KMS-11 (cell line): ENCODE results near the gene SLC25A26.

Experiments used
- H2AFZ ChIP-seq: fragments of 200-600 bp; sonication (generic); 2 replicates; pipeline ENCODE4 v1.6.1; 2016; ENCODE audit warnings: antibody characterized with exemption, mixed run types, low read depth
- H3K27ac ChIP-seq: fragments of 200-600 bp; sonication (generic); 2 replicates; pipeline ENCODE4 v1.6.1; 2016; ENCODE audit warnings: mild to moderate bottlenecking, mixed run types
- H3K27me3 ChIP-seq: fragments of 200-600 bp; sonication (generic); 2 replicates; pipeline ENCODE4 v1.6.1; 2017; ENCODE audit warnings: mild to moderate bottlenecking, low read depth, mixed run types, moderate library complexity; ENCODE audit not compliant: insufficient read depth
- H3K36me3 ChIP-seq: fragments of 200-600 bp; sonication (generic); 2 replicates; pipeline ENCODE4 v1.6.1; 2017; ENCODE audit warnings: mild to moderate bottlenecking, mixed run types; ENCODE audit not compliant: insufficient read depth
- H3K4me1 ChIP-seq: fragments of 200-600 bp; sonication (generic); 2 replicates; pipeline ENCODE4 v1.6.1; 2016; ENCODE audit warnings: mild to moderate bottlenecking, low read depth, mixed run types; ENCODE audit not compliant: poor library complexity, severe bottlenecking
- H3K4me2 ChIP-seq: fragments of 200-600 bp; sonication (generic); 2 replicates; pipeline ENCODE4 v1.7.0; 2016; ENCODE audit warnings: mild to moderate bottlenecking, mixed run types
- H3K4me3 ChIP-seq: fragments of 200-600 bp; sonication (generic); IDR thresholded peaks from 2 replicates; pipeline ENCODE4 v1.6.1; 2017; ENCODE audit warnings: low read depth, low read length, mixed read lengths; ENCODE audit not compliant: insufficient read depth
- H3K79me2 ChIP-seq: fragments of 200-600 bp; sonication (generic); 2 replicates; pipeline ENCODE4 v1.6.1; 2016; ENCODE audit warnings: low read depth, mixed run types; ENCODE audit not compliant: insufficient read depth
- H3K9ac ChIP-seq: fragments of 200-600 bp; sonication (generic); 2 replicates; pipeline ENCODE4 v1.6.1; 2016; ENCODE audit warnings: mild to moderate bottlenecking, mixed run types
- H4K20me1 ChIP-seq: fragments of 200-600 bp; sonication (generic); 2 replicates; pipeline ENCODE4 v1.6.1; 2016; ENCODE audit warnings: mild to moderate bottlenecking, mixed run types; ENCODE audit not compliant: insufficient read depth
- TF ChIP-seq, protein P1 (sequence below): fragments of 200-600 bp; sonication (generic); conservative IDR thresholded peaks from 2 replicates; pipeline ENCODE4 v1.6.1; 2017; ENCODE audit warnings: low read depth, mild to moderate bottlenecking, antibody characterized with exemption, low read length, moderate library complexity, mixed read lengths

Gene SLC25A26

GRCh38 chr3:66401675-66402491 is 181.1 kb downstream of the SLC25A26 start:
- H3K27me3 ChIP-seq = no peaks in the 10 kb centered on the region
- H3K4me1 ChIP-seq = peaks cover 5% of the 10 kb centered on the region
- no peak overlapping the region for H3K4me2 ChIP-seq
- H3K36me3 ChIP-seq = no peaks in the 10 kb centered on the region
- no peak overlapping the region for H3K9ac ChIP-seq
- H4K20me1 ChIP-seq = no peaks in the 10 kb centered on the region
- H3K4me3 ChIP-seq = no peak overlapping the region
- no peaks in the 10 kb centered on the region for H3K79me2 ChIP-seq
- TF ChIP-seq, protein P1, sequence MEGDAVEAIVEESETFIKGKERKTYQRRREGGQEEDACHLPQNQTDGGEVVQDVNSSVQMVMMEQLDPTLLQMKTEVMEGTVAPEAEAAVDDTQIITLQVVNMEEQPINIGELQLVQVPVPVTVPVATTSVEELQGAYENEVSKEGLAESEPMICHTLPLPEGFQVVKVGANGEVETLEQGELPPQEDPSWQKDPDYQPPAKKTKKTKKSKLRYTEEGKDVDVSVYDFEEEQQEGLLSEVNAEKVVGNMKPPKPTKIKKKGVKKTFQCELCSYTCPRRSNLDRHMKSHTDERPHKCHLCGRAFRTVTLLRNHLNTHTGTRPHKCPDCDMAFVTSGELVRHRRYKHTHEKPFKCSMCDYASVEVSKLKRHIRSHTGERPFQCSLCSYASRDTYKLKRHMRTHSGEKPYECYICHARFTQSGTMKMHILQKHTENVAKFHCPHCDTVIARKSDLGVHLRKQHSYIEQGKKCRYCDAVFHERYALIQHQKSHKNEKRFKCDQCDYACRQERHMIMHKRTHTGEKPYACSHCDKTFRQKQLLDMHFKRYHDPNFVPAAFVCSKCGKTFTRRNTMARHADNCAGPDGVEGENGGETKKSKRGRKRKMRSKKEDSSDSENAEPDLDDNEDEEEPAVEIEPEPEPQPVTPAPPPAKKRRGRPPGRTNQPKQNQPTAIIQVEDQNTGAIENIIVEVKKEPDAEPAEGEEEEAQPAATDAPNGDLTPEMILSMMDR = no peak
- no peak overlapping the region for H3K27ac ChIP-seq
- no peak overlapping the region for H2AFZ ChIP-seq

DNA sequence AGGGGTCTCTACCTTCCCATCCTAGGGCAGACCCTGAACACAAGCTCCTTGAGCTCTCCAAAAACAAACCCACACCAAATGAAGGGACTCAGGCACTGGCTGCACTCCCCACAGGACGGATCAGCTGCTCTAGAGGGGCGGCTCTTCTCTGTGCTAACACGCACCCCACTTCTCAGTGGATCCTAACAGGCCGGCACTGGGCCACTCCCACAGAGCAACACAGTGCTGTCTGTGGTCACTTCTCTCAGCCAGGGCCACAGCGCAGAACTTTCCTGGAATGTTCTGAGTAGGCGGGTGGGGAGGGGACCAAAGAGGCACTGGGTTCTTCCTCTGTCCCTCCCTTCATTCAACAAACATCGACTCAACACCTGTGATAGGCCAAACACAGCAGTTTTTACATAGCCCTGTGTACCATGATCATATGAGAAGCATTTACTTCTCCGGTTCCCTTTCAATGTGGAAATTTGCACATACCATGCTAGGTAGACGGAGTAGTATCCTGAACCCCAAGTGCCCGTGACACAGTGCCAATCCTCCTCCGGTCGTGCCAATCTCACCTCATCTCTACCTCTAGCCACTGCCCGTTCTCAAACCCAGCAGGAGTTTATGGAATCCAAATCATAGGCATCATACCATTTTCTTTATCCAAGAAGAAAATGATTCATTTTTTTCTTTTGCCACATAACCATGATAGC is 181.9 kb downstream of the SLC25A26 start:
- H3K4me3 ChIP-seq = no peak overlapping the region
- no peaks in the 10 kb centered on the region for H4K20me1 ChIP-seq
- H3K9ac ChIP-seq = no peak overlapping the region
- H3K4me2 ChIP-seq = no peak overlapping the region
- H3K36me3 ChIP-seq = no peaks in the 10 kb centered on the region
- peaks cover 5% of the 10 kb centered on the region for H3K4me1 ChIP-seq
- TF ChIP-seq, protein P1 = no peak
- H3K79me2 ChIP-seq = no peaks in the 10 kb centered on the region
- H2AFZ ChIP-seq = no peak overlapping the region
- no peak overlapping the region for H3K27ac ChIP-seq
- no peaks in the 10 kb centered on the region for H3K27me3 ChIP-seq

DNA sequence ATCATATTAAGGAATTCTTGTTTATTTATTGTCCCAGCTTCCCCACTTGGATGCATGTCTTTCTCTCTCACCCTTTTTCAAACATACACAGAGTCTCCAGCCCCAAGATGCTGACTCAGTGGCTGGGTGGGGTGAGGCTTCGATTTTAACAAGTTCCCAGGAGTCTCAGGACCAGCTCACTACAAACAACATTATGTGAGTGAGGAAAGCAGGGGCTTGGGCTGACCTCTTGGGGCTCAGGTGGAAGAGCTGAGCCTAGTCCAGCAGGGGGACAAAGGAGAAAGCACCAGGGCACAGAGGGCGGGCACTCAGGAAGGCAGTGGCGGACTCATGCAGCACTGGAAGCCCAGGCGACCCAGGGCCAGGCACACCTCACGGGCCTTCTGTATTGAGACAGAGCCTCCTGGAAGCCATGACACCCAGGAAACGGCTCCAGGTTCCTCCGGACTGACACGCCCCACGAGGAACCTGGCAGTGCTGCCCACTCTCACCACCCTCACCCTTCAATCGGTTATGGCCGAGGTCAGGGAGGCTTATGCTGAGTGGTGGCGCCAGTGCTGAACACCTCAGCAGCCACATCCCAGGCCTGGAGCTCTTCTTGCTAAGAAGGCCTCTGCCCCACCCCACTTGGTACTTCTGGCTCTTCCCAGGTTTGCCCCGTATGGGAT is 182.7 kb downstream of the SLC25A26 start:
- Histone ChIP-seq H3K36me3 (no peaks in the 10 kb centered on the region), H3K4me2 (no peak overlapping the region), H3K27me3 (no peaks in the 10 kb centered on the region), H3K4me3 (no peak overlapping the region), H4K20me1 (no peaks in the 10 kb centered on the region), H3K4me1 (peaks cover 5% of the 10 kb centered on the region), H2AFZ (no peak overlapping the region), H3K79me2 (no peaks in the 10 kb centered on the region), H3K27ac (no peak overlapping the region), H3K9ac (no peak overlapping the region)
- TF ChIP-seq, protein P1 = no peak

- Histone ChIP-seq H3K27ac (no peak overlapping the region), H3K4me2 (no peak overlapping the region), H2AFZ (no peak overlapping the region), H3K27me3 (no peaks in the 10 kb centered on the region), H3K9ac (no peak overlapping the region), H3K79me2 (no peaks in the 10 kb centered on the region), H3K36me3 (no peaks in the 10 kb centered on the region), H3K4me1 (peaks cover 1% of the 10 kb centered on the region), H3K4me3 (no peak overlapping the region), H4K20me1 (no peaks in the 10 kb centered on the region)
- TF ChIP-seq, protein P1 = no peak
These were observed 183.4 kb downstream of the SLC25A26 start for GRCh38 chr3:66404197-66404596.
